Retinal pigment epithelial cell (primary cell): ENCODE results near the gene MTOR.
"Not testable (repeated sequence)": the region's sequence is repeated elsewhere in the genome, so short reads cannot be mapped to it uniquely, and the experiment has no call there.

Source experiments
- DNase-seq: peaks from one replicate; pipeline ENCODE4 v3.0.0-alpha.2; 2010; ENCODE audit warnings: low read depth
- H3K4me3 ChIP-seq: 2 replicates; pipeline ENCODE4 v1.5.1; 2011; ENCODE audit warnings: mild to moderate bottlenecking, low read length, control low read depth, moderate library complexity
- TF ChIP-seq, protein P1 (sequence below): conservative IDR thresholded peaks from 2 replicates; pipeline ENCODE4 v1.5.1; 2011; ENCODE audit warnings: low read depth, low read length, control low read depth, inconsistent platforms

Gene MTOR

DNA sequence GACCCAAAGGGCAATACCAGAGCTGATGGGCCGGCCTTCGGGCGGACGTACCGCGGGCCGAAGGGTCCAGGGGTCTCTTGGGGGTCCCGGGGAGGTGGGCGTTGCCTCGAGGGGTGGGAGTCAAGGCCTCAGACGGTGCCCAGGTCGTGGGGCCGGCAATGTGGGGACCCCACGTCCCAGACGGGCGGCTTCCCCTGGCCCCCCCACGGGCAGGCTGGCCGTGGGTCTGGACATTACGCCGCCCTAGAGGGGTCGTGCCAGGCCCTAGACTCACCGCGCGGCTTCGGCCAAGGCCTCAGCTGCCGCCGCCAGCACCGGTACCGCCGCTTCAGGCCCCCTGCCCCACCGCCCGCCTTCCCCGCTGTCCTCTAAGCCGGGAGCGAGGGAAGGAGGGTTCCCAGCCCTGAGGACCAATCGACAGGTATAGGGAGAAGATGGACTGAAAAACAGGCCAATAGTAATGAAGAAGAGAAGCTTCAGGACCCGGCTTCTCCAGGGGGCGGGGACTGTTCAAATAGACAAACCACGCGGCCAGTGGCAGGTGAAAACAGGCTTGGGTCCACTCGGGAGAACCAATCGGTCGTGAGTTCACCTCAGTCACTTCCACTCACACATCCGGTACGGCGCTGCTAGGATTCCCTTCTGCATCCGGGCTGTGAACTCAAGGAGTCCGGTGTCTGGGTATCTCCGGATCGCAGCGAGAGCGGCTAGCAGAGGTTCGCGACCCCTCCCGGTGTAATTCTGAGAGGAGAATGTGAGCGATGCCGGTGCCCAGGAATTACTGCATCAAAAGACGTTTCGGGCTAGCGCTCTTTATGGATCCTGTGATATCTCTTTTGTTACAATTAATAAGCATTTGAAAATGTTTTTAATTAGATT lies at the start of gene MTOR:
TSS of gene MTOR (minus strand) at position 381 of the 879 bp plus-strand sequence. CDS start 3,142 bp downstream, outside the sequence.
- H3K4me3 ChIP-seq = peak within 1 kb of the TSS; percentile 89
- DNase-seq = peak; percentile 99
- TF ChIP-seq, protein P1, sequence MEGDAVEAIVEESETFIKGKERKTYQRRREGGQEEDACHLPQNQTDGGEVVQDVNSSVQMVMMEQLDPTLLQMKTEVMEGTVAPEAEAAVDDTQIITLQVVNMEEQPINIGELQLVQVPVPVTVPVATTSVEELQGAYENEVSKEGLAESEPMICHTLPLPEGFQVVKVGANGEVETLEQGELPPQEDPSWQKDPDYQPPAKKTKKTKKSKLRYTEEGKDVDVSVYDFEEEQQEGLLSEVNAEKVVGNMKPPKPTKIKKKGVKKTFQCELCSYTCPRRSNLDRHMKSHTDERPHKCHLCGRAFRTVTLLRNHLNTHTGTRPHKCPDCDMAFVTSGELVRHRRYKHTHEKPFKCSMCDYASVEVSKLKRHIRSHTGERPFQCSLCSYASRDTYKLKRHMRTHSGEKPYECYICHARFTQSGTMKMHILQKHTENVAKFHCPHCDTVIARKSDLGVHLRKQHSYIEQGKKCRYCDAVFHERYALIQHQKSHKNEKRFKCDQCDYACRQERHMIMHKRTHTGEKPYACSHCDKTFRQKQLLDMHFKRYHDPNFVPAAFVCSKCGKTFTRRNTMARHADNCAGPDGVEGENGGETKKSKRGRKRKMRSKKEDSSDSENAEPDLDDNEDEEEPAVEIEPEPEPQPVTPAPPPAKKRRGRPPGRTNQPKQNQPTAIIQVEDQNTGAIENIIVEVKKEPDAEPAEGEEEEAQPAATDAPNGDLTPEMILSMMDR = peak; percentile 20

DNA sequence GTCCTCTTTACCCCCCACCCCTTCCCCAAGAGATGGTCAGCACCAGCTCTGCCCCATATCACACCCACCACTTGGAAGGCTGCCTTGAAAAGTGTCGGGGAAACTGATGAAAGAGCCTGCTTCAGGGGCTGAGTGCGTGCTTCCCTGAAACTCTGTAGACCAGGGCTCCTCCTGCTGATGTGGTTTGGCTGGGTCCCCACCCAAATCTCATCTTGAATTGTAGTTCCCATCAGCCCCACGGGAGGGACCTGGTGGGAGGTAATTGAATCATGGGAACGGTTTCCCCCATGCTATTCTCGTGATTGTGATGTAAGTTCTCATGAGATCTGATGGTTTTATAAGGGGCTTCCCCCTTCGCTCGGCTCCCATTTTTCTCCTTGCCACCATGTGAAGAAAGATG lies 47.0 kb upstream of the MTOR start:
- H3K4me3 ChIP-seq = no peak overlapping the region
- no peak for DNase-seq
- TF ChIP-seq, protein P1 = no peak

DNA sequence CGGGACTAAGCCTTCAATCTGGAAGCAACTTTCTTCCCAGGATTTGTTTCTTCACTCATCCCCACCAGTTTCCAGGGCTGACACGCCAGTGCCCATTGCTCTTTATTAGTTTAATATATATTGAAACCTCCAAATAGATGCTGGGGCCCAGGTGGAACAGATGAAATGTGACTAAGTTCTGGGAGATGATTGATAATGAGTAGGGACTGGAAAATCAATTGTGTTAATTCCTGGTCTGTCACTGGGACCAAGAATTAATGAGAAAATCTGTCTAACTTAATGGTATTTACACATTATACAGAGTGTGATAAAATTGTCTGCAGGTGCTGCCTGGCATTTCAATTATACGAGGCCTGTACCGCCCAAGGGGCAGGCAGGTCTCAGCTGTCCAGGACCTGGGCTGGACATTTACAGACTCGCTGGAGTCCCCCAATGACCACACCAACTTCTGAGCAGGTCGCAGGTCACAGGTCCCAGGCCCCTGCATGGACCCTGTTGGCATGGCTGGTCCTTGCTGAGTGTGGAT lies 46.4 kb upstream of the MTOR start:
- H3K4me3 ChIP-seq = no peak overlapping the region
- TF ChIP-seq, protein P1 = no peak
- DNase-seq = no peak

DNA sequence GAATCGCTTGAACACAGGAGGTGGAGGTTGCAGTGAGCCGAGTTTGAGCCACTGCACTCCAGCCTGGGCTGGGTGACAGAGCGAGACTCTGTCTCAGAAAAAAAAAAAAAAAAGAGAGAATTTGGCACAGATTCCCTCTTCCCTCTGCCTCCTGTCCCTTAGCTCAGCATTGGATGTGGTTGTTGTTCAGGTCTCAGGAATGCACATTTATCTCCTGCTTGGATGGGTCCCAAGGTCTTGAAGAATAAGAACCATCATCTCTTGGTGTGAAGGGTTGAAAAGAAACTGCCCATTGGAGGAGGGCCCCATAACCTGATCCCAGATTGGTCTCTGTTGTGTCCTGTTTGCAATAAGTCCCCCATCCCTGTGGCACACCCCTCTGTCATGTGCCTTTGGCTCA lies 45.5 kb upstream of the MTOR start:
- H3K4me3 ChIP-seq = no peak overlapping the region
- TF ChIP-seq, protein P1 = no peak
- no peak for DNase-seq

DNA sequence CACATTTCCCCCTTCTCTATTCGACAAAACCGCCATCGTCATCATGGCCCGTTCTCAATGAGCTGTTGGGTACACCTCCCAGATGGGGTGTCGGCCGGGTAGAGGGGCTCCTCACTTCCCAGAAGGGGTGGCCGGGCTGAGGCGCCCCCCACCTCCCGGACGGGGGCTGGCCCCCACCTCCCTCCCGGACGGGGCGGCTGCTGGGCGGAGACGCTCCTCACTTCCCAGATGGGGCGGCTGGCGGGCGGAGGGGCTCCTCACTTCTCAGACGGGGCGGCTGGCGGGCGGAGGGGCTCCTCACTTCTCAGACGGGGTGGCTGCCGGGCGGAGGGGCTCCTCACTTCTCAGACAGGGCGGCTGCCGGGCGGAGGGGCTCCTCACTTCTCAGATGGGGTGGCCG lies 43.2 kb upstream of the MTOR start:
- not testable (repeated sequence) for DNase-seq, H3K4me3 ChIP-seq

DNA sequence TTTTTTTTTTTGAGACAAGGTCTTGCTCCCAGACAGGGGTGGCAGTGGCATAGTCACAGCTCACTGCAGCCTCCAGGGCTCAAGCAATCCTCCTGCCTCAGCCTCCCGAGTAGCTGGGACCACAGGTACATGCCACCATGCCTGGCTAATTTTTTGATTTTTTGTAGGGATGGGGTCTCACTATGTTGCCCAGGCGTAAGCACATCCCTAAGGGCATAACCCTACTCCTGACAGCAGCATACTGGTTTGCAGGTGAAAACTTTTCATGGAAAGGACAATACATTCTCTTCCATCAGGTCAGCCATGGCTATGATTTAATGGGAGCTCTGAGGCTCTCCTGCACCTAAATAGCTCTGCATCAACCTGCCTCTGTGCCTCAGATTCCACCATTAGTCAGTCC lies 40.0 kb upstream of the MTOR start:
- H3K4me3 ChIP-seq = no peak overlapping the region
- no peak for DNase-seq
- TF ChIP-seq, protein P1 = no peak

DNA sequence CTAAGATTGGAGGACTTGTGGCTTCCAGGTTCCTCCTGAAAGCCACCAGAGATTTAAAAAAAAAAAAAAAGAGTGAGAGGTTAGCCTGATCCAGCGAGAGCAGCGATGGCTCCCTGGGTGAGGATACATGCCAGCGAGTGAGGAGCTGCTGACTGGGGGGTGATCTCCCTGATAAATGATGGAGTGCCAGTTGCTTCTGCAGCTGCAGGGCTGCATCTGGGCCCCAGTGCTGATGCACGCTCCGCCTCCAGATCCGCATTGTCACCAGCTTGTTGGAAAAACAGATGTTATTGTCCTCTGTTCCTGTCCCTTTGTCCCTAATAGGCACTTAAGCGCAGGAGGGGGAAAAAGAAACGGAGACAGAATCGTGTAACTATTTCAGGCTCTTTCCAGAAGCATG lies 39.2 kb upstream of the MTOR start:
- no peak for DNase-seq
- H3K4me3 ChIP-seq = no peak overlapping the region
- TF ChIP-seq, protein P1 = no peak
